ENCODE measurements around the gene LMBR1.
"Not testable (repeated sequence)": the region's sequence is repeated elsewhere in the genome, so short reads cannot be mapped to it uniquely, and the experiment has no call there.

LMBR1 gene

DNA sequence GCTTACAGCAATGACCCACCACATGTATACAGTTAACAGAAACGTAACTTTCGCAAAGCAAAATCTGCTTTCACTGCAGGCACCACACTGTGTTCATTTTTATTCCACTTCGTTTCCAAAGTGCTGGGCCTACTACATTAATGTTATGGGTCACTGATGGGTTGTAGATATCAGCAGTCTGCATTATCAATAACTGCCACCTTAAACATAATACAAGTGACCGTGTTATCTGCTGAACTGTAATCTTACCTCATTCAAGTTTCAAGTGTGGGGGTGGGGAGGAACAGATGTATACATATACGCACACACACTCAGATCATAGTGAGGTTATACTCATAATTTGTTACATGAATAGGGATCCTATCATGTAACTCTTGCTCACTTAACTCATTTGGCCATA is 231.3 kb downstream of the LMBR1 start:
- Histone ChIP-seq H3K9me3 (ENCODE audit: low read length) (no peaks in the 10 kb centered on the region), H3K36me3 (ENCODE audit: insufficient read depth, low read length) (no peaks in the 10 kb centered on the region), H3K9ac (ENCODE audit: low read length) (no peak overlapping the region), H3K4me3 (ENCODE audit: low read depth in 1 of 2, low read length in 2 of 2) (no peak overlapping the region), H3K27ac (ENCODE audit: low read depth, low read length) (no peak overlapping the region), H3K27me3 (ENCODE audit: control insufficient read depth in 1 of 2, insufficient read depth in 2 of 2, low read length in 2 of 2) (peaks cover 0 to 3% of the 10 kb centered on the region in 2 donors), H3K4me1 (ENCODE audit: insufficient read depth, low read length) (no peaks in the 10 kb centered on the region)

DNA sequence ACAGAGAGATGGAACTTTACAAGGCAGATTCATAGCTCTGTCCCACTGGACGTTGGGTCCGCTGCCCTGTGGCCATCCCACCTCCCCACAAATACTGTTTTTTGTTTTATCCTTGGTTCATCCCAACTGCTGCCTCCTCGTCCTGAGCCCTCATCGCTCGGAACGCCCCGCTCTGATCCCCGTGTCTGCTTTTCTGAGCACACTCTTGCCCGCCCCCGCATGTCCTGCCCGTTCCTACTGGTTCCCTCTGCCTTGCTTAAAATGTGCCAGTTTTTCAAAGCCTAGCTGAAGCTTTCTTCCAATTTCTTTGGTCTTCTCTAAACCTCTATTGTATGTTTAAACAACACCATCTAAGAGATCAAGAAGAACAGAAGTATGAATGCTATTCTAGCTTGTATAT is 233.0 kb downstream of the LMBR1 start:
- no peak overlapping the region for H3K4me3 ChIP-seq (ENCODE audit: low read depth in 1 of 2, low read length in 2 of 2)
- H3K9ac ChIP-seq (ENCODE audit: low read length) = no peak overlapping the region
- no peak overlapping the region for H3K27ac ChIP-seq (ENCODE audit: low read depth, low read length)
- H3K9me3 ChIP-seq (ENCODE audit: low read length) = no peaks in the 10 kb centered on the region
- peaks cover 0 to 4% of the 10 kb centered on the region in 2 donors for H3K27me3 ChIP-seq (ENCODE audit: control insufficient read depth in 1 of 2, insufficient read depth in 2 of 2, low read length in 2 of 2)
- H3K36me3 ChIP-seq (ENCODE audit: insufficient read depth, low read length) = no peaks in the 10 kb centered on the region
- no peaks in the 10 kb centered on the region for H3K4me1 ChIP-seq (ENCODE audit: insufficient read depth, low read length)

DNA sequence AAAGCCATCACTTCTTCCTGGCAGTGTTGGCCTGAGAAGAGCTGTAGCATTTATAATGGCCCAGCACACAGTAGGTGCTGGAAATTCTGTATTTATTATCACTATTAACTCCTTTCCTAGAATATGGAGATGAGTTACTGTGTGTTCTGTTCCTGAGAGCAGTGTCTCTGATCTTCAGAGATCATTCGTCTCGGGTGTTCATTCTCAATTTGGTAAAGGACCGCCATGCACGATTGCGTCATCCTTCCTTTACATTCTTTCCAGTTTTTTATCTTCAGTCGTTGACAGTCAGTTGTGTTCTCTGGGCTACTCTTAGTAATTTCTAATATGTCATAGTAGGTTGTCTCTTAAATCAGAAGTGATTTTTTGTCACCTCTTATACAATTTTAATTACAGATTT is 233.8 kb downstream of the LMBR1 start:
- Histone ChIP-seq H3K4me1 (ENCODE audit: insufficient read depth, low read length) (no peaks in the 10 kb centered on the region), H3K27me3 (ENCODE audit: control insufficient read depth in 1 of 2, insufficient read depth in 2 of 2, low read length in 2 of 2) (peaks cover 0 to 9% of the 10 kb centered on the region in 2 donors), H3K36me3 (ENCODE audit: insufficient read depth, low read length) (no peaks in the 10 kb centered on the region), H3K9me3 (ENCODE audit: low read length) (no peaks in the 10 kb centered on the region), H3K4me3 (ENCODE audit: low read depth in 1 of 2, low read length in 2 of 2) (no peak overlapping the region), H3K27ac (ENCODE audit: low read depth, low read length) (no peak overlapping the region), H3K9ac (ENCODE audit: low read length) (no peak overlapping the region)

DNA sequence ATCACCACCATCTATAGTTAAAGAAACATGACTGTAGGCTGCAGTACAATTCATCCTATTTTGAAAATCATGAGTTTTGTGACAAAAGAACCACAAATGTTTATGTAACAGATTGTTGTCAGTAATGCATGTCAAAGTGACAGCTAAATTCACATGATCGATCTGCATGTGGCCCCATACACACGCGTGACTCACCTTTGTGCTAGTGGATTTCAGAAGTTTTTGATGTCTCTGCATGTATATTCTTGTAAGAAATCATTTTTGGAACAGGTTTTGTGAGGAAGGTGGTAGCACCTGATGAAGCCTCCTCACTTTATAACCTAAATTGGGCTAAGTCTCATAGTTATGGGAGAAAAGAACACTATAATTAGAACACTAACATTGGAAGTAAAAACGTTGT is 235.3 kb downstream of the LMBR1 start:
- no peaks in the 10 kb centered on the region for H3K4me1 ChIP-seq (ENCODE audit: insufficient read depth, low read length)
- no peak overlapping the region for H3K9ac ChIP-seq (ENCODE audit: low read length)
- H3K27ac ChIP-seq (ENCODE audit: low read depth, low read length) = no peak overlapping the region
- no peak overlapping the region for H3K4me3 ChIP-seq (ENCODE audit: low read depth in 1 of 2, low read length in 2 of 2)
- H3K36me3 ChIP-seq (ENCODE audit: insufficient read depth, low read length) = no peaks in the 10 kb centered on the region
- no peaks in the 10 kb centered on the region for H3K9me3 ChIP-seq (ENCODE audit: low read length)
- peaks cover 0 to 9% of the 10 kb centered on the region in 2 donors for H3K27me3 ChIP-seq (ENCODE audit: control insufficient read depth in 1 of 2, insufficient read depth in 2 of 2, low read length in 2 of 2)

DNA sequence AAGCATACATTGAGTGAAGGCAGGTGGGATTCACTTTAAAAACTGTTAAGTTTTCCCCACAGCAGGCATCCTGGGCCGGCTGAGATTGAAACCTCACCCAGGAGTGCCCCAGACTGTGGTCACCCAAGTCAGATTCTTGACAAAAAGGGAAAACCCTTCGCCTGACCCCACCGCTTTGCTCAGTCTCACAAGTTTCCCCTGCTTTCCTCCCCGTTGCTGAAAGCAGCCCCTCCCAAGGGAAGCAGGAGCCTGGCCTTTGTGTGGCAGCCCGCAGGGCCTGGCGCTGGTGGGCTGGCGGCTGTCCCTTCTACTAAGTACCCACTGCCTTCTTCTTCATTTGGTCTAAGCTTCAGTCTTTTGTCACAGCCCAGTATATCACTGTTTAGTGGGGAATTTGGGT is 236.4 kb downstream of the LMBR1 start:
- no peaks in the 10 kb centered on the region for H3K4me1 ChIP-seq (ENCODE audit: insufficient read depth, low read length)
- H3K9me3 ChIP-seq (ENCODE audit: low read length) = no peaks in the 10 kb centered on the region
- H3K27ac ChIP-seq (ENCODE audit: low read depth, low read length) = no peak overlapping the region
- H3K4me3 ChIP-seq (ENCODE audit: low read depth in 1 of 2, low read length in 2 of 2) = no peak overlapping the region
- no peaks in the 10 kb centered on the region for H3K36me3 ChIP-seq (ENCODE audit: insufficient read depth, low read length)
- peaks cover 0 to 9% of the 10 kb centered on the region in 2 donors for H3K27me3 ChIP-seq (ENCODE audit: control insufficient read depth in 1 of 2, insufficient read depth in 2 of 2, low read length in 2 of 2)
- H3K9ac ChIP-seq (ENCODE audit: low read length) = no peak overlapping the region

DNA sequence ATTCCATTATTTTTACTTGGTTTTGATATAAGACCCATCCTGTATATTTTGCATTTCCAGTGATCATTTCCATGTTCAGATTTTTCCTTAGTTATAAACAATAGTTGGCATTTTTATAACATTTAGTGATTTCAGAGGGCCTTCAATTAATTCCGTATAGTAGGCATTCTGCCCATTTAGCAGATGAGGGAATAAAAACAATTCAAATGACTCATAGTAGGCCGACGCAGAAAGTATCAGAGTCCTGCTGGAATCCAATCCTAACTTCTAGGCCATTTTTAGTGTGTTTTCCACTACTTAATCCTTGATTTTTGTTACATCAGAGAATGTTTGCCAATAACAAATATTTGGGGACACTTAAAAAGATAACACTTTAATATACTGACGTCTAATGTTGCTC is 237.0 kb downstream of the LMBR1 start:
- Histone ChIP-seq H3K4me3 (ENCODE audit: low read depth in 1 of 2, low read length in 2 of 2) (no peak overlapping the region), H3K27me3 (ENCODE audit: control insufficient read depth in 1 of 2, insufficient read depth in 2 of 2, low read length in 2 of 2) (peaks cover 0 to 9% of the 10 kb centered on the region in 2 donors), H3K36me3 (ENCODE audit: insufficient read depth, low read length) (no peaks in the 10 kb centered on the region), H3K9me3 (ENCODE audit: low read length) (no peaks in the 10 kb centered on the region), H3K27ac (ENCODE audit: low read depth, low read length) (no peak overlapping the region), H3K9ac (ENCODE audit: low read length) (no peak overlapping the region), H3K4me1 (ENCODE audit: insufficient read depth, low read length) (no peaks in the 10 kb centered on the region)

DNA sequence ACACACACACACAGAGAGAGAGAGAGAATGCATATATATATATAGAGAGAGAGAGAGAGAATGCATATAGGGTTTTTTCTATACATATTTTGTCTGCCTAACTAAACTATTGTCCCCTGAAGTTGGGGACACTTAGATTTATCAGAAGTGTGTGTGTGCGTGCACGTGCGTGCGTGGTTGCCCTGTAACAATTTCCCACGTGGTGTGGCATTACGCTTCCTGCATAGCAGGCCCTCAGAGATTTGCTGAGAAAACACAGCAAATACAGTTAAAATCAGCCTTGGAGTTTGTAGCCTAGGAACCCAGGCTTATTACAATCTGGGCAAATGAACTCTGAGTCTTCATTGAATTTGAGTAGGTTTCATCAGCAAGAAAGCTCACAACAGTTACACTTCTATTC is 237.7 kb downstream of the LMBR1 start:
- Histone ChIP-seq H3K4me1 (ENCODE audit: insufficient read depth, low read length) (no peaks in the 10 kb centered on the region), H3K9me3 (ENCODE audit: low read length) (no peaks in the 10 kb centered on the region), H3K4me3 (ENCODE audit: low read depth in 1 of 2, low read length in 2 of 2) (no peak overlapping the region), H3K36me3 (ENCODE audit: insufficient read depth, low read length) (no peaks in the 10 kb centered on the region), H3K9ac (ENCODE audit: low read length) (no peak overlapping the region), H3K27ac (ENCODE audit: low read depth, low read length) (no peak overlapping the region), H3K27me3 (ENCODE audit: control insufficient read depth in 1 of 2, insufficient read depth in 2 of 2, low read length in 2 of 2) (peaks cover 0 to 9% of the 10 kb centered on the region in 2 donors)

DNA sequence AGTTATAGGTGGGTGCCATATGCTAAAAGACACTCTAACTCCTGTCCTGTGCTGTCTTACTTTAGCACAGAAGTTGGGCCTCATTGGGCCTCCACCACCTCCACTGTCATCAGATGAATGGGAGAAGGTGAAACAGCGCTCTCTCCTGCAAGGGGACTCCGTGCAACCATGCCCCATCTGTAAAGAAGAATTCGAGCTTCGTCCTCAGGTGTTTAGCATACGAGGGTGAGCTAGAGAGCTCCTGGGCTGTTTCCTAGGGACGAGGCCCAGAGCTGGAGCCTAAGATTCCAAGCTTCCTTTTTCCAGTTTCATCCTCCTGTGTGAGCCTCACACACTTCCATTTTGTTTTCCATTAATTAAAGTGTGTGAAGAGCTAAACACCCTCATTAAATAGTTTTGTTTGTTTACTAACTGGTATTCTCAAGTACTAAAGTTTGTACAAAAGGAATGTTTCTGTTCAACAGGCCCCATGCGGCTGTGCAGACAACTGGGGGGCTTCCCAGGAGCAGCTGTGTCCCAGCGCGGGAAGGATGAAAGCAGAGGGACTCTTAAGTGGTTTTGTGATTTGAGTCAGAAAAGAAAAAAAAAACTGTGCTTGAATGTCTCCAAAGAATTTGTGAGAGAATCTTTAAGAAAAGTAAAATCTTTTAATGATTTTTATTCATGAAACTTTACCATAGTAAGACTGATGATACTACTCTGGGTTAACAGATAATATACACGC is 238.3 kb downstream of the LMBR1 start:
- Histone ChIP-seq H3K4me1 (ENCODE audit: insufficient read depth, low read length) (no peaks in the 10 kb centered on the region), H3K9ac (ENCODE audit: low read length) (no peak overlapping the region), H3K27me3 (ENCODE audit: control insufficient read depth in 1 of 2, insufficient read depth in 2 of 2, low read length in 2 of 2) (peaks cover 0 to 9% of the 10 kb centered on the region in 2 donors), H3K36me3 (ENCODE audit: insufficient read depth, low read length) (no peaks in the 10 kb centered on the region), H3K27ac (ENCODE audit: low read depth, low read length) (no peak overlapping the region), H3K9me3 (ENCODE audit: low read length) (no peaks in the 10 kb centered on the region), H3K4me3 (ENCODE audit: low read depth in 1 of 2, low read length in 2 of 2) (no peak overlapping the region)

DNA sequence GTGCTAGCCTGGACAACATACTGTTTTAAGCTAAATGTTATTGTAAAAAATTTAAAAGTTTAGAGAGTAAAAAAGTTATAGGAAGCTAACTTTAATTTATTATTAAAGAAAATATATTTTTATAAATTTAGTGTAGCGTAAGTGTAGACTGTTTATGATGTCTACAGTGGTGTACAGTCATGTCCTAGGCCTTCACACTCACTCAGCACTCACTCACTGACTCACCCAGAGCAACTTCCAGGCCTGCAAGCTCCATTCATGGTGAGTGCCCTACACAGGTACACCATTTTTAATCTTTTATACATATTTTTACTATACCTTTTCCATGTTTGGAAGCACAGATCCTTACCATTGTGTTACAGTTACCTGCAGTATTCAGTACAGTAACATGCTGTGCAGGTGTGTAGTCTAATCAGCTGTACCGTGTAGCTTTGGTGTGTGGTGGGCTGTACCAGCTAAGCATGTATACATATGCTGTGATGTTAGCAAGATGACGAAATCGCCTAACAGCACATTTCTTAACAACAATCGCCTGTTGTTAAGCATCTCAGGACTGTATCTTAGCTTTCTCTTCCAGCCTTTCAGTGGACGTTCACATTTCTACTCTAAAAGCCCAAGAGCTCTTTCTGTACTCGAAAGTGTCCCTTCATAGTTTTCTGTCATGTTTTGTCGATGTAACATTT is 240.0 kb downstream of the LMBR1 start:
- Histone ChIP-seq H3K9me3 (ENCODE audit: low read length) (no peaks in the 10 kb centered on the region), H3K27me3 (ENCODE audit: control insufficient read depth in 1 of 2, insufficient read depth in 2 of 2, low read length in 2 of 2) (peaks cover 0 to 9% of the 10 kb centered on the region in 2 donors), H3K36me3 (ENCODE audit: insufficient read depth, low read length) (no peaks in the 10 kb centered on the region), H3K27ac (ENCODE audit: low read depth, low read length) (no peak overlapping the region), H3K4me1 (ENCODE audit: insufficient read depth, low read length) (no peaks in the 10 kb centered on the region), H3K9ac (ENCODE audit: low read length) (no peak overlapping the region), H3K4me3 (ENCODE audit: low read depth in 1 of 2, low read length in 2 of 2) (no peak overlapping the region)

DNA sequence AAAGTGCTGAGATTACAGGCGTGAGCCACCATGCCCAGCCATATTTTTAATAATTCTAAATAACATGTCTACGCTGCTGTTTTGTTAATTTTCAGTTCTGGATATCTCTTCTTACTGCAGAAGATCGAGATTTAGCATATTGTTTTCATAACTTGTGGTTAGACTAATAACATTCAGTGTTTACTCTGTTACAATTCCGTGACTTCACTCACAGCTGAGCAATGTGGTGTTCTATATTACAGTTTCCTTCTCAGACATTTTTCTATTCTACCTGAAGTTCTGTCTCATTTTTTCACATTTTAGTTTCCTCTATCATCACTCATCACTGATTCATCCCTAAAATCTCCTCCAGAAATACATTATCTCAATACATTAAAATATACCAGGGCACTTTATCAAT is 241.5 kb downstream of the LMBR1 start:
- Histone ChIP-seq H3K9ac (ENCODE audit: low read length) (no peak overlapping the region), H3K4me1 (ENCODE audit: insufficient read depth, low read length) (no peaks in the 10 kb centered on the region), H3K36me3 (ENCODE audit: insufficient read depth, low read length) (no peaks in the 10 kb centered on the region), H3K4me3 (ENCODE audit: low read depth in 1 of 2, low read length in 2 of 2) (no peak overlapping the region), H3K9me3 (ENCODE audit: low read length) (no peaks in the 10 kb centered on the region), H3K27me3 (ENCODE audit: control insufficient read depth in 1 of 2, insufficient read depth in 2 of 2, low read length in 2 of 2) (peaks cover 0 to 5% of the 10 kb centered on the region in 2 donors), H3K27ac (ENCODE audit: low read depth, low read length) (no peak overlapping the region)

DNA sequence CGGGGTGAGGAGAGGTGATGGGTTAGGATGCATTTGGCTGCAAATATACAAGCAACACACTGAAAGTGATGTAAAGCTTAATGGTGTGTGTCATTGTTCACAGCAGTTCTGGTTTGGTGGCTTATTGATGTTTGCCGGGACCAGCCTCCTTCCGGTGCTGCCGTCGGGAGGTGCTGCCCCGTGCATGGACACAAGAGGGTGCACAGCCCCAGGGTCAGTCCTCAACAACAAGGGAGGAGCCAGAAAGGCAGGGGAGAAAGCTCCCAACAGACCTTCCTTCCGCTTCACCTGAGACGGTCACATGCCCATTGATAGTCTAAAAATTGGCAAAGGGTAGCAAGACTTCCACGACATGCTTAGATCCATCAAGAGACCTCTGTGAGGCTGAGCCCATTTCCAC is 242.9 kb downstream of the LMBR1 start:
- Histone ChIP-seq H3K36me3 (ENCODE audit: insufficient read depth, low read length) (no peaks in the 10 kb centered on the region), H3K27me3 (ENCODE audit: control insufficient read depth in 1 of 2, insufficient read depth in 2 of 2, low read length in 2 of 2) (peaks cover 0 to 5% of the 10 kb centered on the region in 2 donors), H3K27ac (ENCODE audit: low read depth, low read length) (no peak overlapping the region), H3K4me1 (ENCODE audit: insufficient read depth, low read length) (no peaks in the 10 kb centered on the region), H3K9me3 (ENCODE audit: low read length) (no peaks in the 10 kb centered on the region), H3K9ac (ENCODE audit: low read length) (no peak overlapping the region), H3K4me3 (ENCODE audit: low read depth in 1 of 2, low read length in 2 of 2) (no peak overlapping the region)

DNA sequence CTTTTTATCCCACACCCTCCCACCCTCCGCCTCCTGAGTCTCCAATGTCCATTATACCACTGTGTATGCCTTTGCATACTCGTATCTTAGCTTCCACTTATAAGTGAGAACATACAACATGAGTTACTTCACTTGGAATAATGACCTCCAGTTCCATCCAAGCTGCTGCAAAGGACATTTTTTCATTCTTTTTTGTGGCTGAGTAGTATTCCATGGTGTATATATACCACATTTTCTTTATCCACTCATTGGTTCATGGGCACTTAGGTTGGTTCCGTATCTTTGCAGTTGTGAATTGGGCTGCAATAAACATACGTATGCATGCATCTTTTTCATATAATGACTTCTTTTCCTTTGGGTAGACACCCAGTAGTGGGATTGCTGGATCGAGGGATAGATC is 245.7 kb downstream of the LMBR1 start:
- not testable (repeated sequence) for H3K27ac ChIP-seq (ENCODE audit: low read depth, low read length); H3K36me3 ChIP-seq (ENCODE audit: insufficient read depth, low read length); H3K4me3 ChIP-seq (ENCODE audit: low read depth in 1 of 2, low read length in 2 of 2); H3K27me3 ChIP-seq (ENCODE audit: control insufficient read depth in 1 of 2, insufficient read depth in 2 of 2, low read length in 2 of 2); H3K9ac ChIP-seq (ENCODE audit: low read length); H3K9me3 ChIP-seq (ENCODE audit: low read length); H3K4me1 ChIP-seq (ENCODE audit: insufficient read depth, low read length)

All from muscle layer of colon (tissue), 2 donors.